ENCODE results near the gene ADAMTSL4. TPM values are rescaled to one million over a fixed set of nuclear protein-coding genes. Genes with fewer than 3 reads are reported as not detected.

Gene ADAMTSL4
- total and polyA plus RNA-seq, 2 of the 8 experiments (the other 6 are each of a cell fraction or from before 2014, with no cell fraction given), result 4.2 to 5.4 TPM

DNA sequence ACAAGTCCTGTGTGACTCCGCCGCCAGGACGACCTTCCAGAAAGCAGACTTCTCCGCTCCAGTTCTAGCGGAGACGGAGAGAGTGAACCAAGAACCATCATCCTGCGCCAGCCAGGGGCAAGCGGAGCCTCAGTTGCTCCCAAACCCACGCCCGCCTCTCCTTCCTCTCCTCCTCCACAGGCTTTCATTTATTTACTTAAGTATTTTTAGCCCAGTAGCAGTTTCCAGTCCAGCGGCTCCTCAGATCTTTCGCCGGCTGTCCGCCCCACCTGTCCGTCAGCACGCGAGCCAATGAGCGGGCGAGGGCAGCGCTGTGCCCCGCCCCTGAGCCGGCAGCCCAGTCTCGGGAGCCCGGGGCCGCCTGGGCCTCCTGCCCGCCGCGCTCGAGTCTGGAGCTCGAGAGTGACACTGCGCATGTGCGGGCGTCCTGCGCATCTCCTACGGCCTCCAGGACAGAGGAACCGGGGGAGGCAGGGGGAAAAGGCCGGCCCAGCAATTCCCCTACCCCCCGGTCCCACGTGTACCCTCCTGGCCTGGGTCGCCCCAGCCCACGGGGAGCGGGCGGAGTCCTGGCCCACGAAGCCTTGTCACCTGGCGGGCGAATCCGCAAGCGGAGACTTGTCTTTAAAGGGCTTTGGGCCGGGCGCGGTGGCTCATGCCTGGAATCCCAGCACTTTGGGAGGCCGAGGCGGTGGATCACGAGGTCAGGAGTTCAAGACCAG lies 33.7 kb upstream of the ADAMTSL4 start, which contains the start of gene FALEC:
FALEC (plus strand) TSS at position 425 of the 722 bp plus-strand sequence.
- Histone ChIP-seq H3K79me2 (ENCODE audit: control insufficient read depth in 1 of 2, insufficient read depth in 2 of 2, low read length in 2 of 2) (no peaks in the 10 kb centered on the region), H2AFZ (ENCODE audit: low read length) (peak within 1 kb of the TSS; percentile 86), H4K20me1 (replicated peaks in 1 of 2; ENCODE audit: control insufficient read depth in 1 of 2, insufficient read depth in 2 of 2, low read length in 2 of 2) (no peaks in the 10 kb centered on the region), H4K8ac (ENCODE audit: extremely low read depth, insufficient read depth, low read length) (peak within 1 kb of the TSS; percentile 96), H3K27ac (ENCODE audit: low read depth, low read length) (no peak within 1 kb of the TSS), H4K5ac (ENCODE audit: insufficient read length, low read depth, low read length) (peak within 1 kb of the TSS; percentile 50), H3K4me1 (replicated peaks in 1 of 4; ENCODE audit: control insufficient read depth in 3 of 4, insufficient read depth in 4 of 4, low read length in 3 of 4) (peaks cover 0 to 4% (median 3%) of the 10 kb centered on the region in 4 experiments; a peak in 5 of 7 replicates), H3K18ac (ENCODE audit: extremely low read depth, low read length) (peak within 1 kb of the TSS; percentile 90; the same call in 1 of the 2 replicates), H4K91ac (replicated peaks; ENCODE audit: insufficient read length, low read length) (peak within 1 kb of the TSS; percentile 96), H2BK20ac (ENCODE audit: low read length) (no peak within 1 kb of the TSS), H3K79me1 (ENCODE audit: low read depth, low read length) (no peaks in the 10 kb centered on the region), H2BK5ac (ENCODE audit: low read depth, low read length) (no peak within 1 kb of the TSS; the same call in 1 of the 2 replicates), H3K9ac (replicated peaks in 1 of 4; ENCODE audit: extremely low read depth in 1 of 4, low read depth in 3 of 4, low read length in 3 of 4) (peak within 1 kb of the TSS in 3 of 4 experiments; percentile 48 to 73 (median 55); a peak in 6 of 7 replicates), H2BK120ac (replicated peaks; ENCODE audit: low read depth, low read length) (no peak within 1 kb of the TSS), H2AK5ac (ENCODE audit: low read depth, low read length) (no peak within 1 kb of the TSS), H3K23ac (ENCODE audit: insufficient read length) (no peak within 1 kb of the TSS), H3K27me3 (replicated peaks in 1 of 4; ENCODE audit: control insufficient read depth in 3 of 4, extremely low read depth in 1 of 4, insufficient read depth in 3 of 4, low read length in 3 of 4) (no peaks in the 10 kb centered on the region; a peak in 1 of 7 replicates), H2BK15ac (ENCODE audit: low read length) (peak within 1 kb of the TSS; percentile 100; the same call in 1 of the 2 replicates), H3K4ac (replicated peaks; ENCODE audit: insufficient read length, low read depth, low read length) (no peak within 1 kb of the TSS), H3K14ac (ENCODE audit: insufficient read length) (no peak within 1 kb of the TSS), H3K36me3 (ENCODE audit: control insufficient read depth in 2 of 4, insufficient read depth in 4 of 4, low read length in 3 of 4) (no peaks in the 10 kb centered on the region), H3K9me3 (ENCODE audit: insufficient read depth in 2 of 2, low read depth in 1 of 2, low read length in 1 of 2) (no peaks in the 10 kb centered on the region), H3K4me2 (ENCODE audit: insufficient read depth in 1 of 2, low read depth in 2 of 2, low read length in 2 of 2) (peak within 1 kb of the TSS; percentile 88 to 91), H3K4me3 (ENCODE audit: extremely low read depth in 1 of 4, insufficient read depth in 2 of 4, low read depth in 3 of 4, low read length in 4 of 4) (peak within 1 kb of the TSS; percentile 72 to 91 (median 82)), H2BK12ac (ENCODE audit: low read depth, low read length) (peak within 1 kb of the TSS; percentile 84), H3K56ac (replicated peaks; ENCODE audit: insufficient read length, low read depth, low read length) (peak within 1 kb of the TSS; percentile 79), H3K23me2 (ENCODE audit: low read depth, low read length) (peaks cover 5% of the 10 kb centered on the region)
- CTCF ChIA-PET (ENCODE audit: partially characterized antibody), result interaction anchor here (0.6 to 22.4 kb wide), 10 partner anchors 12 to 267 kb away, joined by 3 to 253 read pairs (median 4); no protein-coding TSS in a partner anchor
- no peak for FAIRE-seq
- POLR2A ChIA-PET (ENCODE audit: partially characterized antibody), result interaction anchor here (0.6 to 2.4 kb wide), 15 partner anchors 9 to 259 kb away, joined by 3 to 10 read pairs (median 5); partner anchors contain the start of genes ADAMTSL4, APH1A, MCL1 and RPRD2
- DNase-seq (ENCODE audit: low read depth in 1 of 2, low spot score in 2 of 2), result peak; percentile 87 to 98
- WGBS, 2 experiments (ENCODE audit: extremely low coverage in 1 of 2, insufficient coverage in 1 of 2, insufficient read length in 1 of 2, insufficient replicate concordance in 2 of 2, low coverage in 1 of 2, low lambda C conversion rate in 2 of 2, missing lambda C conversion rate in 1 of 2), result 2% methylated on average over 51 of the region's 54 CpGs; no CpG with 5 or more reads in 1 of the 2 experiments
- TF ChIP-seq CBX5 (IDR thresholded peaks at IDR 0.05; ENCODE audit: low read depth, low read length), result no peak
- TF ChIP-seq POLR2AphosphoS5 (IDR thresholded peaks at IDR 0.05; ENCODE audit: low read depth, low read length), result 0 out of 2 replicates have a peak, but pooled peaks have one; percentile 22
- TF ChIP-seq EZH2 (IDR thresholded peaks at IDR 0.05; ENCODE audit: low read depth, low read length, severe bottlenecking), result no peak
- TF ChIP-seq, protein P1, sequence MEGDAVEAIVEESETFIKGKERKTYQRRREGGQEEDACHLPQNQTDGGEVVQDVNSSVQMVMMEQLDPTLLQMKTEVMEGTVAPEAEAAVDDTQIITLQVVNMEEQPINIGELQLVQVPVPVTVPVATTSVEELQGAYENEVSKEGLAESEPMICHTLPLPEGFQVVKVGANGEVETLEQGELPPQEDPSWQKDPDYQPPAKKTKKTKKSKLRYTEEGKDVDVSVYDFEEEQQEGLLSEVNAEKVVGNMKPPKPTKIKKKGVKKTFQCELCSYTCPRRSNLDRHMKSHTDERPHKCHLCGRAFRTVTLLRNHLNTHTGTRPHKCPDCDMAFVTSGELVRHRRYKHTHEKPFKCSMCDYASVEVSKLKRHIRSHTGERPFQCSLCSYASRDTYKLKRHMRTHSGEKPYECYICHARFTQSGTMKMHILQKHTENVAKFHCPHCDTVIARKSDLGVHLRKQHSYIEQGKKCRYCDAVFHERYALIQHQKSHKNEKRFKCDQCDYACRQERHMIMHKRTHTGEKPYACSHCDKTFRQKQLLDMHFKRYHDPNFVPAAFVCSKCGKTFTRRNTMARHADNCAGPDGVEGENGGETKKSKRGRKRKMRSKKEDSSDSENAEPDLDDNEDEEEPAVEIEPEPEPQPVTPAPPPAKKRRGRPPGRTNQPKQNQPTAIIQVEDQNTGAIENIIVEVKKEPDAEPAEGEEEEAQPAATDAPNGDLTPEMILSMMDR (IDR thresholded peaks at IDR 0.05; ENCODE audit: control extremely low read depth in 1 of 3, insufficient read depth in 1 of 3, low read depth in 1 of 3, low read length in 3 of 3), result no peak
- peak; percentile 48; the same call in 1 of the 2 replicates for TF ChIP-seq PHF8 (conservative IDR thresholded peaks at IDR 0.05; ENCODE audit: low read depth, low read length)
- no peak for TF ChIP-seq CREB1 (IDR thresholded peaks at IDR 0.05)
- no peak for TF ChIP-seq RXRA (IDR thresholded peaks at IDR 0.05; ENCODE audit: insufficient read depth, low read depth, low read length)
- peak; percentile 9; the same call in 1 of the 2 replicates for TF ChIP-seq TBP (IDR thresholded peaks at IDR 0.05; ENCODE audit: low read depth, low read length)
- TF ChIP-seq SP2 (IDR thresholded peaks at IDR 0.05; ENCODE audit: low read length), result no peak
